ACC112 (cell line): Measurements from ENCODE around the gene SLC35F4.

Experiments
- H2AFZ ChIP-seq: fragments of 200-600 bp; sonication (generic); one replicate; pipeline ENCODE4 v1.6.0; 2017; ENCODE audit warnings: antibody characterized with exemption, low read length; ENCODE audit not compliant: unreplicated experiment
- H3K27ac ChIP-seq: fragments of 200-600 bp; sonication (generic); 2 replicates; pipeline ENCODE4 v1.5.1; 2014; ENCODE audit warnings: low read depth, mild to moderate bottlenecking, antibody characterized with exemption, low read length, moderate library complexity
- H3K27me3 ChIP-seq: fragments of 200-600 bp; sonication (generic); 2 replicates; pipeline ENCODE4 v1.6.1; 2014; ENCODE audit warnings: mild to moderate bottlenecking, antibody characterized with exemption, low read length, moderate library complexity, mixed read lengths; ENCODE audit not compliant: insufficient read depth
- H3K36me3 ChIP-seq: fragments of 200-600 bp; sonication (generic); 2 replicates; pipeline ENCODE4 v1.6.1; 2016; ENCODE audit warnings: mild to moderate bottlenecking, antibody characterized with exemption, low read length, moderate library complexity, mixed read lengths; ENCODE audit not compliant: insufficient read depth
- H3K4me1 ChIP-seq: fragments of 200-600 bp; sonication (generic); one replicate; pipeline ENCODE4 v1.6.1; 2016; ENCODE audit warnings: low read length, mixed read lengths; ENCODE audit not compliant: insufficient read depth, unreplicated experiment, control insufficient read depth
- H3K4me3 ChIP-seq: fragments of 200-600 bp; sonication (generic); 2 replicates; pipeline ENCODE4 v1.5.1; 2014; ENCODE audit warnings: mild to moderate bottlenecking, low read depth, low read length
- H3K79me2 ChIP-seq: fragments of 200-600 bp; sonication (generic); one replicate; pipeline ENCODE4 v1.6.0; 2016; ENCODE audit warnings: low read length; ENCODE audit not compliant: control insufficient read depth, unreplicated experiment, insufficient read depth

The SLC35F4 gene

DNA sequence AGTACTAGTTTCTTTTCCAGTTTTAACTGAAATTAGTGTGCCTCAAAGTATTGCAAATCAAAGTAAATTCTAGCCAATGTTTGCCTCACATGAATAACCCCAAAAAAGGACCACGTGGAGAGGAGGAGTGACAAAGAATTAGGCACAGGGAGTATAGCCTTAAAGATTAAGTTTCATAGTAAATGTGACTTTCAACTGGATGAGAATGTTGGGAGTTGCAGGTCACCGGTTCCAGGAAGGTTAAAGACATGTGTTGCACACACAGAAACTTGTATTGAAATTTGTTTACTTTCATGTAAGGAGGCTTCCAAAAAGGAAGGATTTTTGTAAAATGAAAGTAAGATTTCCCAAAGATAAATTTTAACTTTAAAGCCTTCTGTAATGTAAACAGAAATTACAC lies 283.1 kb downstream of the SLC35F4 start:
- Histone ChIP-seq H3K27me3 (no peaks in the 10 kb centered on the region), H3K4me1 (no peaks in the 10 kb centered on the region), H3K36me3 (no peaks in the 10 kb centered on the region), H3K79me2 (no peaks in the 10 kb centered on the region), H3K4me3 (no peak overlapping the region), H3K27ac (no peak overlapping the region), H2AFZ (no peak overlapping the region)

DNA sequence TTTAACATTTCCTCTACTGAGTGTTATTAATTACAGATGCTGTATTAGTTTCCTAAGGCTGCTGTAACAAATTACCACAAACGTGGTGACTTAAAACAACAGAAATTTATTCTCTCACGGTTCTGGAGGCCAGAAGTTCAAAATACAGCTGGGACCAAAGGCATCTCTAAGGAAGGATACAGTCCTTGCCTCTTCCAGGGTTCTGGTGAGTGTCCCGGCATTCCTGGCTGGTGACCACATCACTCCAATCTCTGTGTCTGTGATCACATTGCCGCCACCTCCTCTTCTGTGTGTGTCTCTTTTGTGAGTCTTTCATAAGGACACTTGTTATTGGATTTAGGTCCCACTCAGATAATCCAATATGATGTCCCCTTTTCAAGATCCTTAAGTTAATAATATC lies 287.1 kb downstream of the SLC35F4 start:
- Histone ChIP-seq H3K4me1 (no peaks in the 10 kb centered on the region), H2AFZ (no peak overlapping the region), H3K36me3 (no peaks in the 10 kb centered on the region), H3K27me3 (no peaks in the 10 kb centered on the region), H3K79me2 (no peaks in the 10 kb centered on the region), H3K4me3 (no peak overlapping the region), H3K27ac (no peak overlapping the region)

GRCh38 chr14:57576498-57576897 lies 289.4 kb downstream of the SLC35F4 start:
- Histone ChIP-seq H3K27ac (no peak overlapping the region), H3K36me3 (no peaks in the 10 kb centered on the region), H3K79me2 (no peaks in the 10 kb centered on the region), H3K4me1 (no peaks in the 10 kb centered on the region), H3K4me3 (no peak overlapping the region), H3K27me3 (peaks cover 15% of the 10 kb centered on the region), H2AFZ (no peak overlapping the region)

DNA sequence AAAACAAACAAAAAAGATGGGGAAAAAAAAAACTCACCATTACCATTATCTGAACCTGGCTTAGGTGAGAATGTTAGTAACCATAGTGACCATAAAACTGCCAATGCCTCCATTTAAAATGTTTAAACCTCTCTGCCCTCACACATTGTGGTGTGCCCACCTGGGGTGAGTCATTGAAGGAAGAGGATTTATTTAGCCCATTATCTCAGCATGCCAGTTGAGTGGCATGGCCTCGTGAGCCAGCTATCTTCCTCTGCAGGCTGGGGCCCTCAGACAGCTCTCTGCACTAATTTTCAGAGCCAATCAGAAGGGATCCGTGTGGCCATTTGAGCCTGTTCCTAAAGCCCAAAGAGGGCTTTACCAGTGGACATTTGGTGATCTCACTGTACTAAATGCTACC lies 290.4 kb downstream of the SLC35F4 start:
- peaks cover 18% of the 10 kb centered on the region for H3K27me3 ChIP-seq
- H3K4me1 ChIP-seq: no peaks in the 10 kb centered on the region
- no peak overlapping the region for H3K4me3 ChIP-seq
- H3K36me3 ChIP-seq: no peaks in the 10 kb centered on the region
- no peak overlapping the region for H3K27ac ChIP-seq
- H3K79me2 ChIP-seq: no peaks in the 10 kb centered on the region
- no peak overlapping the region for H2AFZ ChIP-seq

DNA sequence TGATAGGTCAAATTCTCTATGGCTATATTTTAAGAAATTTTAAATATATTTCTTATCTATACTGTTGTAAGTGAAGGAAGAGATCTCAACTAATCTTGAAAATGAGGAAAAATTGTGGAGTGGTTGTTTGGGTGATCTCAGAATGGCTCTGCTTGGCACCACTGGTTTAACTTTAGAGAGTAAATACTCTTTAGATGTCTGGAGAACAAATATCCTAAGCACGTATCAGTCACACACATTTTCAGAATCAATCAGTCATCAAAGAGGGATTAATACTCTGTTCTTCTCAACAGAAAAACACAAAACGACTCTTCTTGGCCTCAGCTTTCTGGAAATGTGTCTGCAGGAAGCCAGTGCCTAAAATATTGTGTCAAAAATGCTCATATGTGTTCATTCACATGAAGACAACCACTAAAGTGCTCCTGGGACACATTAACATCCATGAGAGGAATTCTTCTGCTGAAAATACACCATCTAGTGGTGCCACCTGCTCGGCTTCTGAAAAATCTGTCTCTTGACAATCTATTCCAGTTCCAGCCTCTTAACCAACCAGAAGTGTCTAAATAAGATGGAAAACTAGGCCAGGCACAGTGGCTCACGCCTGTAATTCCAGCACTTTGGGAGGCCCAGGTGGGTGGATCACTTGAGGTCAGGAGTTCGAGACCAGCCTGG lies 291.1 kb downstream of the SLC35F4 start:
- Histone ChIP-seq H3K4me1 (no peaks in the 10 kb centered on the region), H3K79me2 (no peaks in the 10 kb centered on the region), H3K36me3 (no peaks in the 10 kb centered on the region), H3K4me3 (no peak overlapping the region), H3K27ac (no peak overlapping the region), H3K27me3 (peaks cover 18% of the 10 kb centered on the region), H2AFZ (no peak overlapping the region)

- no peaks in the 10 kb centered on the region for H3K79me2 ChIP-seq
- H3K27me3 ChIP-seq: peaks cover 18% of the 10 kb centered on the region
- H2AFZ ChIP-seq: no peak overlapping the region
- H3K4me3 ChIP-seq: no peak overlapping the region
- no peak overlapping the region for H3K27ac ChIP-seq
- no peaks in the 10 kb centered on the region for H3K4me1 ChIP-seq
- no peaks in the 10 kb centered on the region for H3K36me3 ChIP-seq
Observed at GRCh38 chr14:57573173-57573572, 292.7 kb downstream of the SLC35F4 start.

DNA sequence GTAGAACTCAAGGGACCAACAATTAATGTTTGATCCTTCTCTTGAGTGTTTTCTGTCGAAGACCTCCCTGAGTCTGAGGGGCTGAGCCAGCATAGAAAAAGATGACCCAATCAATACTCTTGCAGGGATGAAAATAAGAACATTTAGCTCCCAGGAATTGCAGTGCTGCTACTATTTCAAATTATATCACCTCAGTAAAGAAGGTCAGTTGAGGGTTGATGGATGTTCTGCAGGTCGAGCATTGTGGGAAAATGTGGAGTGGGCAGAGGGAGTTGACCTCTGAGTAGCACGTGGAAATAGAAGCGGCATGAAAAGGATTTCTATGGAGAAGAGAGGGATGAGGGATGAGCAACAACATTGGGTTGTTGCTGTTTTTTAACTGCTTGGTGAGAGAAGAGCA lies 297.3 kb downstream of the SLC35F4 start:
- Histone ChIP-seq H3K27ac (no peak overlapping the region), H2AFZ (no peak overlapping the region), H3K4me1 (no peaks in the 10 kb centered on the region), H3K27me3 (peaks cover 22% of the 10 kb centered on the region), H3K36me3 (no peaks in the 10 kb centered on the region), H3K79me2 (no peaks in the 10 kb centered on the region), H3K4me3 (no peak overlapping the region)

DNA sequence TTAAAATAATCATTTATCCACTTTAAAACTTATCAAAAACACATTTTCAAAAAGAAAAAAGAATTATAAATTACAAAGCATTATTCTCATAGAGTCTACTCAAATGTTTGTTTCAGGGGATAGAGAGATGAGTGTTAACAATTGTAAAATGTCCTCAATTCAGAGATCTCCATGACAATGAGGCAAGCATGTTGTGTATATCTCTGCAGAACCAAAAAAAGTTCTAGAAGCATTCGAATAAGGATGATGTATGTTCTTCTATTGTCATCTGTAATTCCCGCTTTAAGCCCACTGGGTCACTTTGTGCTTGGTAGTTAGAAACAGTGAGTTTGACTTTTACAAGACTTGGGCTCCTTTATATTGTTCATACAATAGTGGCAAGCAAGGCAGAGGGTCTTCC lies 298.7 kb downstream of the SLC35F4 start:
- Histone ChIP-seq H3K79me2 (no peaks in the 10 kb centered on the region), H3K27ac (no peak overlapping the region), H2AFZ (no peak overlapping the region), H3K4me3 (no peak overlapping the region), H3K27me3 (peaks cover 12% of the 10 kb centered on the region), H3K36me3 (no peaks in the 10 kb centered on the region), H3K4me1 (no peaks in the 10 kb centered on the region)

DNA sequence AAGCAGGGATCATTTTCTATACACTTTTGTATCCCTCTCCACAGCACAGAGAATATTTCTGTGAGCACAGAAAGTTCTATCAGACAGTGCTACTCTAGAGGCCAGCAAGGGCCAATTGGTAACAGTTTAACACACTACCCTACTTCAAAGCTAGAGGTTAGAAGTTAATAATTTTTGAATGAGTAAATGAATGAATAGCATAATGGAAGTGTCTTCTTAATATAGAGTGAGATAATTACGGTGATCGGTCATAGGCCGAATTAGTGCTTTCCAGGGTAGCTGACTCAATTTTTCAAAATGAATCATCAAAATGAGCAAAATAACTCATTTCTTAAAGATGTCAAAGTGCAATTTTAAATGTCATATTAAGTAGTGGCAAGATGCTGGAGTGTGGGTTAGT lies 305.2 kb downstream of the SLC35F4 start:
- Histone ChIP-seq H3K4me1 (no peaks in the 10 kb centered on the region), H3K27ac (no peak overlapping the region), H3K27me3 (peaks cover 19% of the 10 kb centered on the region), H3K79me2 (no peaks in the 10 kb centered on the region), H3K36me3 (no peaks in the 10 kb centered on the region), H3K4me3 (no peak overlapping the region), H2AFZ (no peak overlapping the region)

DNA sequence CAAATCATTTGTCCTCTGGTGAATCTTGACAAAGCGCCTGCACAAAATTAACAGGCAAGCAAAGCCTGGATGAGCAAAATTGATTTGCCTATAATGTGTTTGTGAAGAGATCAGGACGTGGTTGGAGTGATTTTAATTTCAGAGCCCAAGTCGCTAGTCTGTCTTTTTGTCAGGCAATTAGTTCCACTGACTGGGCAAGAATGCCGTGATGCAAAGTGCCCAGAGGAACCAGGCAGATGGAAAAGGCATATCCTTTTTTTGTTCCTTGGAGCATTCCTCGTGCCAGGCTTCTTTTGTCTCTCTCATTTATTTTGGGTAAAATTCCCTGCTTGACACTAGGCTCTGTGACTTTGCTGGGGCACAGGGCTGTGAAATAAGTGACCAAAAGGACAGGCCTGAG lies 306.3 kb downstream of the SLC35F4 start:
- H3K4me1 ChIP-seq: no peaks in the 10 kb centered on the region
- no peak overlapping the region for H3K27ac ChIP-seq
- H3K79me2 ChIP-seq: no peaks in the 10 kb centered on the region
- H2AFZ ChIP-seq: no peak overlapping the region
- H3K4me3 ChIP-seq: no peak overlapping the region
- H3K36me3 ChIP-seq: no peaks in the 10 kb centered on the region
- H3K27me3 ChIP-seq: peaks cover 15% of the 10 kb centered on the region

- H3K36me3 ChIP-seq: no peaks in the 10 kb centered on the region
- no peaks in the 10 kb centered on the region for H3K27me3 ChIP-seq
- H2AFZ ChIP-seq: no peak overlapping the region
- H3K27ac ChIP-seq: no peak overlapping the region
- H3K4me1 ChIP-seq: no peaks in the 10 kb centered on the region
- H3K79me2 ChIP-seq: no peaks in the 10 kb centered on the region
- H3K4me3 ChIP-seq: no peak overlapping the region
Observed at GRCh38 chr14:57549765-57550420, 316.0 kb downstream of the SLC35F4 start.
